HFFc6 (cell line): Measurements from ENCODE around the gene TBC1D24. TPM values are rescaled to one million over a fixed set of nuclear protein-coding genes. Genes with fewer than 3 reads are reported as not detected.
A peak's percentile ranks its signal among the peaks of the same experiment; 100 is the strongest.

Experiments
- DNase-seq: peaks from one replicate; pipeline ENCODE4 v3.0.0-alpha.2; 2018
- H3K27ac Mint-ChIP-seq: 2 replicates; pipeline ENCODE4 v1.8.0; 2020; ENCODE audit warnings: mild to moderate bottlenecking, mixed read lengths
- H3K27me3 Mint-ChIP-seq: 2 replicates; pipeline ENCODE4 v1.8.0; 2021; ENCODE audit warnings: mild to moderate bottlenecking, moderate library complexity, mixed read lengths; ENCODE audit not compliant: insufficient read depth
- H3K36me3 Mint-ChIP-seq: 2 replicates; pipeline ENCODE4 v1.8.0; 2021; ENCODE audit warnings: low read depth, mixed read lengths
- H3K4me1 Mint-ChIP-seq: 2 replicates; pipeline ENCODE4 v1.8.0; 2020; ENCODE audit warnings: low read depth, mixed read lengths
- H3K4me3 Mint-ChIP-seq: 2 replicates; pipeline ENCODE4 v1.8.0; 2020; ENCODE audit warnings: mild to moderate bottlenecking, moderate library complexity, mixed read lengths
- H3K9me3 Mint-ChIP-seq: 2 replicates; pipeline ENCODE4 v1.8.0; 2020; ENCODE audit warnings: mild to moderate bottlenecking, mixed read lengths
- CTCF ChIP-seq: fragments of 200-600 bp; sonication (generic); IDR thresholded peaks from 2 replicates; pipeline ENCODE4 v1.5.0; 2021; ENCODE audit warnings: antibody characterized with exemption, mild to moderate bottlenecking
- total RNA-seq, 6 experiments: library from RNA; stranded (reverse); fragmentation: NEBNext Ultra II Directional; extraction: Animal tissue kit (Norgen Biotek cat#: 25700); gene quantifications; 2 replicates in 1 of 6; 3 replicates in 5 of 6; pipeline ENCODE4 v1.2.3, GENCODE V29; 2021

TBC1D24 gene
- total RNA-seq, 6 experiments from 2014 or later, result 15.8 to 30.3 (median 19.0) TPM

GRCh38 chr16:2528161-2529060 lies 53.5 kb downstream of the TBC1D24 start:
- Mint-ChIP-seq H3K4me1 (peaks cover 23% of the 10 kb centered on the region), H3K36me3 (peaks cover 16% of the 10 kb centered on the region), H3K27ac (no peak overlapping the region), H3K4me3 (no peak overlapping the region), H3K27me3 (no peaks in the 10 kb centered on the region; the same call in 1 of the 2 replicates), H3K9me3 (no peaks in the 10 kb centered on the region)
- no peak for TF ChIP-seq CTCF
- no peak for DNase-seq

- H3K36me3 Mint-ChIP-seq, result peaks cover 9% of the 10 kb centered on the region
- no peaks in the 10 kb centered on the region for H3K9me3 Mint-ChIP-seq
- DNase-seq, result no peak
- no peak overlapping the region for H3K4me3 Mint-ChIP-seq
- H3K27ac Mint-ChIP-seq, result no peak overlapping the region
- peak; percentile 40 for TF ChIP-seq CTCF
- H3K27me3 Mint-ChIP-seq, result peaks cover 4% of the 10 kb centered on the region
- H3K4me1 Mint-ChIP-seq, result peaks cover 23% of the 10 kb centered on the region
Measured at GRCh38 chr16:2529061-2529931, 54.4 kb downstream of the TBC1D24 start.

GRCh38 chr16:2529961-2530628 lies 55.2 kb downstream of the TBC1D24 start:
- Mint-ChIP-seq H3K27ac (peak overlapping the region; percentile 29; the same call in 1 of the 2 replicates), H3K27me3 (peaks cover 4% of the 10 kb centered on the region), H3K9me3 (no peaks in the 10 kb centered on the region), H3K4me1 (peaks cover 28% of the 10 kb centered on the region), H3K36me3 (peaks cover under 1% of the 10 kb centered on the region; the same call in 1 of the 2 replicates), H3K4me3 (no peak overlapping the region)
- DNase-seq, result no peak
- TF ChIP-seq CTCF, result no peak

- H3K27me3 Mint-ChIP-seq, result peaks cover 5% of the 10 kb centered on the region
- peaks cover 3% of the 10 kb centered on the region for H3K36me3 Mint-ChIP-seq
- peak overlapping the region; percentile 93 for H3K27ac Mint-ChIP-seq
- peaks cover 35% of the 10 kb centered on the region for H3K4me1 Mint-ChIP-seq
- peak overlapping the region; percentile 89 for H3K4me3 Mint-ChIP-seq
- peaks cover 3% of the 10 kb centered on the region; the same call in 1 of the 2 replicates for H3K9me3 Mint-ChIP-seq
- DNase-seq, result no peak
- no peak for TF ChIP-seq CTCF
Measured at GRCh38 chr16:2530629-2531318, 55.8 kb downstream of the TBC1D24 start.

GRCh38 chr16:2531371-2531695 lies 56.4 kb downstream of the TBC1D24 start, which contains the start of gene CEMP1:
Gene CEMP1 (minus strand): TSS chr16:2531408. CDS start chr16:2531073, 335 bp downstream.
- TF ChIP-seq CTCF, result no peak
- Mint-ChIP-seq H3K27me3 (peaks cover 6% of the 10 kb centered on the region), H3K36me3 (peaks cover 6% of the 10 kb centered on the region), H3K27ac (peak within 1 kb of the TSS; percentile 93), H3K4me3 (peak within 1 kb of the TSS; percentile 89), H3K4me1 (peaks cover 40% of the 10 kb centered on the region), H3K9me3 (peaks cover 5% of the 10 kb centered on the region; the same call in 1 of the 2 replicates)
- no peak for DNase-seq
